Dedifferentiated amniotic fluid mesenchymal stem cell (primary cell): ENCODE data around the gene PGAP6.
"Not testable (repeated sequence)": the region's sequence is repeated elsewhere in the genome, so short reads cannot be mapped to it uniquely, and the experiment has no call there.

Source experiments
- DNase-seq: peaks from one replicate; pipeline ENCODE4 v3.0.0-alpha.2; 2016; ENCODE audit errors: extremely low spot score

The PGAP6 gene

DNA sequence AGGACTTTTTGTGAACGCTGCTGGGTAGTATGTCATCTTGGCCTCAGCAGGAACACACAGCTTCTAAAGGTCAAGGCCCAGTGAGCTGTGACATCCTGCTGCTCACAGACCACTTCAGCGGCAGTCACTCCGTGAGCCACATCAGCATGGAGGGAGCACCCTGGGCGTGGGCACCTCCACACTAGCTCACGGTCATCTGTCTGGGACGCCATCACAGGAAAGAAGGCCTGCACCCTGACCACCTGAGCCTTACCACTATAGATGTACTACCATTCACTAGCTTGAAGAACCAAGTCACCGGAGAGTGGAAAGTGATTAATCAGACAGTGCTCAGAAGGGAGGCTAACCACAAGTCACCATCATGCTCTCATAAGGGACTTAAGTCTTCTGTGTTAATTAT is 32.6 kb downstream of the PGAP6 start:
- no peak for DNase-seq

DNA sequence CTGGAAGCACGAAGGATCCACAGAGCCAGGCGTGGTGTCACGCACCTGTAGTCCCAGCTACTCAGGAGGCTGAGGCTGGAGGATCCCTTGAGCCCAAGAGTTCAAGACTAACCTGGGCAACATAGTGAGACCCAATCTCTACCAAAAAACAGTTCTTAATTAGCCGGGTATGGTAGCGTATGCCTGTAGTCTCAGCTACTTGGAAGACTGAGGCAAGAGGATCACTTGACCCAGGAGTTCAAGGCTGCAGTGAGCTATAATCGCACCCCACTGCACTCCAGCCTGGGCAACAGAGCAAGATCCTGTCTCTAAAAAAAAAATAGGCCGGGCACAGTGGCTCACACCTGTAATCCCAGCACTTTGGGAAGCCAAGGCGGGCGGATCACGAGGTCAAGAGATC is 33.3 kb downstream of the PGAP6 start:
- not testable (repeated sequence) for DNase-seq

GRCh38 chr16:347203-347602 is 34.6 kb downstream of the PGAP6 start:
- no peak for DNase-seq

GRCh38 chr16:346587-346986 is 35.2 kb downstream of the PGAP6 start:
- no peak for DNase-seq

GRCh38 chr16:345772-346171 is 36.0 kb downstream of the PGAP6 start:
- no peak for DNase-seq

GRCh38 chr16:342455-343213 is 39.1 kb downstream of the PGAP6 start:
- no peak for DNase-seq

- DNase-seq, result not testable (repeated sequence)
Measured at GRCh38 chr16:341974-342336, 39.8 kb downstream of the PGAP6 start.

GRCh38 chr16:341095-341973 is 40.4 kb downstream of the PGAP6 start:
- DNase-seq, result not testable (repeated sequence)

- DNase-seq, result no peak
Measured at GRCh38 chr16:340370-341091, 41.2 kb downstream of the PGAP6 start.

- no peak for DNase-seq
Measured at GRCh38 chr16:339680-340079, 42.1 kb downstream of the PGAP6 start.

- DNase-seq, result no peak
Measured at GRCh38 chr16:337975-338575, 43.7 kb downstream of the PGAP6 start.

DNA sequence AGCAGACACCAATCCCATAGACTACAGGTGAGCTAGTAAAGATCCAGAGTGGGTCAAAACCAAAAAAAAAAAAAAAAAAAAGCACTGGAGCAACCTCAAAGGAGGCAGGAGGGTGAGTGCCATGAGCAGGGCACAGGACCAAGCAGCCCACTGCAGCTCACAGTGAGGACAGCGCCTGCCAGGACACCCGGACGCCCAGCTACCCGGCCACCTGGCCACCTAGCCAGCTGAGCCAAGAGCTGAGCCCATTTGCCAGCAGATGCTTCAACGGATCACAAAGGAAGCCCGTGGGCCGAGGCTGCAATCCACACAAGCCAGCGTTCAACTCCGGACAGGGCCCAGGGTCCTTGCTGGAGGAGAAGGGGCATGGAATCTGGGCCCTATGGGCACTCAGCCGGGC is 44.3 kb downstream of the PGAP6 start:
- DNase-seq, result no peak

DNA sequence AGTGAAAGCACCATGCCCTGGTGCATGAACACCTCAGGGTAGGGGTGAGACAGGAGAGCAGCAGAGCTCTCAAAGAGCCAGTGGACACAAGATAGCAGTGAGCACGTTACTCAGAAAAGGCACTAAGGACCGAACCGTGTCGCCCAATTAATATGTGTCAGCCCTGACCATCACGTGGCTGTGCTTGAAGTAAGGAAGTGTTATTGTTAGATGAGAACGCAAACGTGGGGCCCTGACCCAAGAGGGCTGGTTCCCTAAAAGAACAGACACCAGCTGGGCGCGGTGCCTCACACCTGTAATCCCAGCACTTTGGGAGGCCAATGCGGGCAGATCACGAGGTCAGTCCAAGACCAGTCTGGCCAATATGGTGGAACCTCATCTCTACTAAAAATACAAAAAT is 45.5 kb downstream of the PGAP6 start:
- no peak for DNase-seq

- DNase-seq, result not testable (repeated sequence)
Measured at GRCh38 chr16:334861-335632, 46.7 kb downstream of the PGAP6 start.

- not testable (repeated sequence) for DNase-seq
Measured at GRCh38 chr16:334164-334832, 47.5 kb downstream of the PGAP6 start.

DNA sequence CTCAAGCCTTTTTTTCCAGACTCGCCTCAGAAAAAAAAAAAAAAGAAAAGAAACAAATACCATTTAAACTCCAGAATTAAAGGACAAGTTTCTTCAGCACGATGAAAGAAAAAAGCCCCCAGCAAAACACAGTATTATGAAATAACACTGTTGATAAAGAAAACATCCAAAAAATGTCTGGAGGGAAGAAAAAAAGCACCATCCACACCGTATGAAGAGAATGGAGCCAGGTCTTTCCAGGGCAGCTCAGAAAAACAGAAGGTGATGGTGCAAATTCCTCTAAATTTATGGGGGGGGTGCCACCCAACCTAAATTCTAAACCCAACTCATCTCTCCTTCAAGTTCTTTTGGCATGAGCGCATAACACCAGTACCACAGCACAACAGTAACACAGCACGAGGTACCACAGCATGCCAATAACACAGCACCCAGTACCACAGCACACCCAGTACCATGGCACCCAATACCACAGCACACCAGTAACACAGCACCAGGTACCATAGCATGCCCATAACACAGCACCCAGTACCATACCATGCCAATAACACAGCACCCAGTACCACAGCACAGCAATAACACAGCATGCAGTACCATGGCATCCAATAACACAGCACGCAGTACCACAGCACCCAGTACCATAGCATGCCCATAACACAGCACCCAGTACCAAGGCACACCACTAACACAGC is 48.2 kb downstream of the PGAP6 start:
- DNase-seq, result no peak

DNA sequence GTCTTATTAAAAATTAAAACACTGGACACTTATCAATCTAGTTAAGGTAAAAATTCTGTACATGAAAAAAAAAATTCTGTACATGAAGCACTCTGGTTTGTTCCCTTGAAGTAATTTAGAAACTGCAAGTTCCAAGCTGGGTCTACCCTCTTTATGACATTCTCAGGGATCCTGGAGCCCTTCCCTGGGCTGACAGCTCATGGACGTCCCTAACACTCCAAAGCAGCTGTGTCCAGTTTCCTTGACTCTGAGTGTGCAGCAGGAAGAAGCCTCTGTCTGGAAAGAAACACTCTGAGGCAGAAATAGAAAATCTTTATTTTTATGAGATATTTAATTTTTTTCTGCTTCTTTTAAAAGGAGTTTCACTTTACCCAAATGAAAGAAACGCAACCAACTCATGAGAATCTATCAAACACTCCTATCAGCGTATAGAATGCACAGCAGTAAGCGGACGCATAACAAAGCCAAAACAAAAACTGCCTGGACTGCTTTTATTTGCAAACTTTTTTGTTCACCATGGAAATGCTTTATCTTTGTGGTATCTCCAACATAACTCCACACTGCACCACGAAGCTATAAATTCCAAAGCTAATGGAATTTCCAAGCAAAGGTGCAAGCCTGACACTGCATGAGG is 50.5 kb downstream of the PGAP6 start:
- not testable (repeated sequence) for DNase-seq

DNA sequence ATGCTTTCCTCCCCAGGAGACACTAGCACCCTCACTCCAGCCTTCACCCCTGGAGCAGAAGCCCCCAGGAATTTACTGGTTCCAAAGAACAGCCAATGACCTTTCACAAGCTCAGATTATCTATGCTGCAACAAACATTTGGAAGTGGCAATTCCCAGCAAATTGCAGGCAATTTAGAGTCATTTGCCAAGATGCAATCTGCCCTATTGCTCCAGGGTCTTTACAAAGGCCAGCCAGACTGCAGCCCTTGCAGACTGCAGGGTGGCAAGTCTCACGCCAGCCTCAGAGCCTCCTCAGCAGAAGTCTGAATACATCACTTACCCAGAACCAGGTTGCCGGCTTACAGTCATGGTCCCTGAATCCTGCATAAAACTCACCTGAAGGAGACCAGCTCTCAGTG is 51.0 kb downstream of the PGAP6 start:
- DNase-seq, result no peak

DNA sequence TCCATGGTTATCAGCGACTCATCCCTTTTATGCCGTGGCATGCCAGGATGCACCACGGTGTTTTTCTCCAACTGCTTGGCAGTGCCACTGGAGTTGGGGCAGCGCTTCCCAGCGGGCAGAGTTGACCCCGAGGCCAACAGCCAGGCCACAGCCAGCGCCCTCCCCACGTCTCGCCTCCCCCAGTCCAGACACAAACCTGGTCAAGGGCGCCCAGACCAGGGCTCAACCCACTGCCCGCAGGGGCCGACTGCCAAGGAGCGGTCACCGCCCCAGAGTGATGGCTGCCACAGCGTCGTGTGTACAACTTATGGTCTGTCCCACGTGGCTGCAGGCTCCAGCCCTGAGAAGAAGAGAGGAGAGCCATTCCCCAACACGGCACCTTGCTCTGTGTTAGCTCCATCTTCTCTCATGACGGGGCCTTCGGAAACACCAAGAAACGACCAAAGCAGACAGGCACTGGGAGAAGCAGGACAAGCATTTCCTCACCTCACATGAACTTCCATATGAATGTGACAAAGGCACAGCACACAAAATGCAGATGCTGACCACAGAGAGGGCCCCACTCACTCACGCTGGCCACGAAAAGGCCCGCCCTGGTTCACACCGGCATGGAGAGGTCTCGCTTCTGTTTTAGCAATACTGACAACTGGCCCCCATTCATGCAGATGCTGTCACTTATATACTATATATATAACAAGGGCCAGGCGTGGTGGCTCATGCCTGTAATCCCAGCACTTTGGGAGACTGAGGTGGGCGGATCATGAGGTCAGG is 56.2 kb downstream of the PGAP6 start:
- no peak for DNase-seq
